ENCODE results near the gene RPS6KL1.

DNA sequence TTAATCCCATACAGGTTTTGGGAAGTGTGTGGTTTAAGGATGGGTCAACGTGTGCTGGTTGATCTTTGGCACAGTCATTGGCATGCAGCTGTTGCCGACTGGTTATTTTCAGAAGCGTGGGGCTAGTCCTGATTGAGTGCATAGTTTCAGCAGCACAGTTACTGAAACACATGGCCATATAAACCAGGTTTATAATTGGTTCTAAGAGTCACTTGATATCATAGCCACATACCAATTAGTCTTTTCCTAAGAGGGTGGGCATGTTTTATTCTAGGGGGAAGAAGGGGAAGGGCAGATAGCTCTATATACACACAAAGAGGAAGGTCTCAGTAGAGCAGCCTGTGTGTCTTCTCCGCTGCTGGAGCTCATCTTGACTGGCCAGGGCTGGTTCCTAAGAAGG is 11.0 kb upstream of the RPS6KL1 start:
- TF ChIP-seq RARB (CRISPR knock-in tag; IDR thresholded peaks at IDR 0.05) (no peak), ARNTL (CRISPR knock-in tag; IDR thresholded peaks at IDR 0.05; ENCODE audit: borderline replicate concordance, low read depth) (no peak), ZNF70 (CRISPR knock-in tag; IDR thresholded peaks at IDR 0.05) (no peak), ZNF8 (CRISPR knock-in tag; IDR thresholded peaks at IDR 0.05) (no peak), CSDC2 (CRISPR knock-in tag; IDR thresholded peaks at IDR 0.05) (no peak), ZFP30 (CRISPR knock-in tag; IDR thresholded peaks at IDR 0.05) (no peak), ESRRG (CRISPR knock-in tag; IDR thresholded peaks at IDR 0.05) (no peak), ISL1 (CRISPR knock-in tag; IDR thresholded peaks at IDR 0.05) (no peak), ZFP3 (CRISPR knock-in tag; IDR thresholded peaks at IDR 0.05) (no peak), PPARA (CRISPR knock-in tag; IDR thresholded peaks at IDR 0.05; ENCODE audit: borderline replicate concordance) (no peak), SNAI2 (CRISPR knock-in tag; IDR thresholded peaks at IDR 0.05) (no peak)
- TF ChIP-seq, protein P1, sequence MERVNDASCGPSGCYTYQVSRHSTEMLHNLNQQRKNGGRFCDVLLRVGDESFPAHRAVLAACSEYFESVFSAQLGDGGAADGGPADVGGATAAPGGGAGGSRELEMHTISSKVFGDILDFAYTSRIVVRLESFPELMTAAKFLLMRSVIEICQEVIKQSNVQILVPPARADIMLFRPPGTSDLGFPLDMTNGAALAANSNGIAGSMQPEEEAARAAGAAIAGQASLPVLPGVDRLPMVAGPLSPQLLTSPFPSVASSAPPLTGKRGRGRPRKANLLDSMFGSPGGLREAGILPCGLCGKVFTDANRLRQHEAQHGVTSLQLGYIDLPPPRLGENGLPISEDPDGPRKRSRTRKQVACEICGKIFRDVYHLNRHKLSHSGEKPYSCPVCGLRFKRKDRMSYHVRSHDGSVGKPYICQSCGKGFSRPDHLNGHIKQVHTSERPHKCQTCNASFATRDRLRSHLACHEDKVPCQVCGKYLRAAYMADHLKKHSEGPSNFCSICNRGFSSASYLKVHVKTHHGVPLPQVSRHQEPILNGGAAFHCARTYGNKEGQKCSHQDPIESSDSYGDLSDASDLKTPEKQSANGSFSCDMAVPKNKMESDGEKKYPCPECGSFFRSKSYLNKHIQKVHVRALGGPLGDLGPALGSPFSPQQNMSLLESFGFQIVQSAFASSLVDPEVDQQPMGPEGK (CRISPR knock-in tag; IDR thresholded peaks at IDR 0.05; ENCODE audit: borderline replicate concordance): no peak
- TF ChIP-seq, protein P2, sequence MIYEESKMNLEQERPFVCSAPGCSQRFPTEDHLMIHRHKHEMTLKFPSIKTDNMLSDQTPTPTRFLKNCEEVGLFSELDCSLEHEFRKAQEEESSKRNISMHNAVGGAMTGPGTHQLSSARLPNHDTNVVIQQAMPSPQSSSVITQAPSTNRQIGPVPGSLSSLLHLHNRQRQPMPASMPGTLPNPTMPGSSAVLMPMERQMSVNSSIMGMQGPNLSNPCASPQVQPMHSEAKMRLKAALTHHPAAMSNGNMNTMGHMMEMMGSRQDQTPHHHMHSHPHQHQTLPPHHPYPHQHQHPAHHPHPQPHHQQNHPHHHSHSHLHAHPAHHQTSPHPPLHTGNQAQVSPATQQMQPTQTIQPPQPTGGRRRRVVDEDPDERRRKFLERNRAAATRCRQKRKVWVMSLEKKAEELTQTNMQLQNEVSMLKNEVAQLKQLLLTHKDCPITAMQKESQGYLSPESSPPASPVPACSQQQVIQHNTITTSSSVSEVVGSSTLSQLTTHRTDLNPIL (CRISPR knock-in tag; IDR thresholded peaks at IDR 0.05; ENCODE audit: low read depth): no peak

Measured in SK-N-SH treated with all-trans-retinoic acid at 6 μM for 48 hours (cell line).